ENCODE results near the gene MAP3K1. TPM values are rescaled to one million over a fixed set of nuclear protein-coding genes. Genes with fewer than 3 reads are reported as not detected.

MAP3K1 gene
- 10 to 100 TPM; 20.6 to 30.2 TPM for total RNA-seq
- polyA plus RNA-seq (ENCODE audit: insufficient read length in 6 of 6), result 10 to 100 TPM; 59.6 to 70.8 (median 62.0) TPM
- long read RNA-seq, donor 1, partial matches to known transcripts, result 19 of 20 reads
- long read RNA-seq, donor 1, other reads (novel, unspliced or antisense), result 0 of 20 reads
- long read RNA-seq, donor 2, full-length matches to known transcripts, result 3 of 19 reads
- long read RNA-seq, donor 2, partial matches to known transcripts, result 16 of 19 reads
- long read RNA-seq, donor 2, other reads (novel, unspliced or antisense), result 0 of 19 reads
- long read RNA-seq, donor 3, full-length matches to known transcripts, result 3 of 3 reads
- long read RNA-seq, donor 3, partial matches to known transcripts, result 0 of 3 reads
- long read RNA-seq, donor 3, other reads (novel, unspliced or antisense), result 0 of 3 reads
- long read RNA-seq, donor 4, result 0 reads
- long read RNA-seq, donor 5, partial matches to known transcripts, result 9 of 10 reads
- long read RNA-seq, donor 5, other reads (novel, unspliced or antisense), result 0 of 10 reads
- long read RNA-seq, donor 6, full-length matches to known transcripts, result 3 of 8 reads
- long read RNA-seq, donor 6, partial matches to known transcripts, result 5 of 8 reads
- long read RNA-seq, donor 6, other reads (novel, unspliced or antisense), result 0 of 8 reads
- long read RNA-seq, donor 7, result 0 reads
- long read RNA-seq, donor 8, full-length matches to known transcripts, result 3 of 8 reads
- long read RNA-seq, donor 8, partial matches to known transcripts, result 5 of 8 reads
- long read RNA-seq, donor 8, other reads (novel, unspliced or antisense), result 0 of 8 reads
- long read RNA-seq, donor 9, result 0 reads
- long read RNA-seq, donor 10, result 0 reads
- long read RNA-seq, donor 11, result 0 reads
- long read RNA-seq, donor 12, full-length matches to known transcripts, result 2 of 2 reads
- long read RNA-seq, donor 12, partial matches to known transcripts, result 0 of 2 reads
- long read RNA-seq, donor 12, other reads (novel, unspliced or antisense), result 0 of 2 reads

DNA sequence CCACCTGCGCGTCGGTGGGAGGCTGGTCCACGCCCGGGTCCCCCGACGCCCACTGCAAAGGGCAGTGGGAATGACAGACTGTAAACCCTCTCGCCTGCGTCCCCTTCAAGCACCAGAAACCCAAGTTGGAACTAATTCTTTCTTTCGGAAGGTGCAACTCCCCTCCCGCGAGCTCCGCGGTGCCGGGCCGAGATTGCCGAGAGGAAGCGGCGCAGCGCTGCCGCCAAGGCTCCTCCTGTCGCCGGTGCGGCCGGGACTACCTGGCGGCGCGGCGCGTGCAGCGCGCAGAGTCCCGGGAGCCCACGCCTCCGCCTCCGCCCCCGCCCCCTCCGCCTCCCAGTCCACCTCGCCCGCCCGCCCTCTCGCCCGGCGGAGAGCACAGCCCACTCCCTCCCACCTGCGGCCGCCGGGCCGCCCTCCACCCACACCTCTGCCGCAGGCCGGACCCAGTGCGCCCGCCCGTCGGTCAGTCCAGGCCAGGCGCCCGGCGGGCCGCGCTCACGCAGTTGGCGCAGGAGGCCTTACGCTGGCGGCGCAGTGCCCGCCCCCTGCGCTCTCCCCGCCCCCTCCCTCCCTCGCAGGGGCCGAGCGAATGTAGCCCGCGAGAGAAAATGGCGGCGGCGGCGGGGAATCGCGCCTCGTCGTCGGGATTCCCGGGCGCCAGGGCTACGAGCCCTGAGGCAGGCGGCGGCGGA is at the start of gene MAP3K1:
TSS of gene MAP3K1 (plus strand) at position 587 of the 695 bp plus-strand sequence. CDS start at position 612, 25 bp downstream.
- H3K9me3 ChIP-seq, result no peaks in the 10 kb centered on the region
- H3K4me3 ChIP-seq, result peak within 1 kb of the TSS; percentile 72 to 94
- intact Hi-C loops (cut with DNase I), result no loop called here
- peak; percentile 81 to 97 (median 88) for DNase-seq
- H3K36me3 ChIP-seq, result no peaks in the 10 kb centered on the region
- TF ChIP-seq, protein P1, sequence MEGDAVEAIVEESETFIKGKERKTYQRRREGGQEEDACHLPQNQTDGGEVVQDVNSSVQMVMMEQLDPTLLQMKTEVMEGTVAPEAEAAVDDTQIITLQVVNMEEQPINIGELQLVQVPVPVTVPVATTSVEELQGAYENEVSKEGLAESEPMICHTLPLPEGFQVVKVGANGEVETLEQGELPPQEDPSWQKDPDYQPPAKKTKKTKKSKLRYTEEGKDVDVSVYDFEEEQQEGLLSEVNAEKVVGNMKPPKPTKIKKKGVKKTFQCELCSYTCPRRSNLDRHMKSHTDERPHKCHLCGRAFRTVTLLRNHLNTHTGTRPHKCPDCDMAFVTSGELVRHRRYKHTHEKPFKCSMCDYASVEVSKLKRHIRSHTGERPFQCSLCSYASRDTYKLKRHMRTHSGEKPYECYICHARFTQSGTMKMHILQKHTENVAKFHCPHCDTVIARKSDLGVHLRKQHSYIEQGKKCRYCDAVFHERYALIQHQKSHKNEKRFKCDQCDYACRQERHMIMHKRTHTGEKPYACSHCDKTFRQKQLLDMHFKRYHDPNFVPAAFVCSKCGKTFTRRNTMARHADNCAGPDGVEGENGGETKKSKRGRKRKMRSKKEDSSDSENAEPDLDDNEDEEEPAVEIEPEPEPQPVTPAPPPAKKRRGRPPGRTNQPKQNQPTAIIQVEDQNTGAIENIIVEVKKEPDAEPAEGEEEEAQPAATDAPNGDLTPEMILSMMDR (IDR thresholded peaks at IDR 0.05), result no peak
- H3K27me3 ChIP-seq, result no peaks in the 10 kb centered on the region
- ATAC-seq, result peak; percentile 83
- H3K4me1 ChIP-seq, result peaks cover 12 to 42% of the 10 kb centered on the region in 2 donors
- peak within 1 kb of the TSS; percentile 97 to 98 for H3K27ac ChIP-seq

- Histone ChIP-seq H3K27me3 (no peaks in the 10 kb centered on the region), H3K4me3 (no peak overlapping the region), H3K36me3 (no peaks in the 10 kb centered on the region), H3K27ac (no peak overlapping the region), H3K9me3 (no peaks in the 10 kb centered on the region), H3K4me1 (peaks cover 0 to 13% of the 10 kb centered on the region in 2 donors)
- no peak for ATAC-seq
- intact Hi-C loops (cut with DNase I), result no loop called here
- DNase-seq, result no peak
- TF ChIP-seq, protein P1 (IDR thresholded peaks at IDR 0.05), result no peak
These were observed 48.4 kb upstream of the MAP3K1 start for GRCh38 chr5:56766926-56767325.

GRCh38 chr5:56769875-56770604 is 45.3 kb upstream of the MAP3K1 start:
- Histone ChIP-seq H3K9me3 (no peaks in the 10 kb centered on the region), H3K27ac (no peak overlapping the region), H3K36me3 (no peaks in the 10 kb centered on the region), H3K4me1 (no peaks in the 10 kb centered on the region), H3K27me3 (no peaks in the 10 kb centered on the region), H3K4me3 (no peak overlapping the region)
- ATAC-seq, result no peak
- intact Hi-C loops (cut with DNase I), result no loop called here
- DNase-seq, result no peak
- TF ChIP-seq, protein P1 (IDR thresholded peaks at IDR 0.05), result no peak

DNA sequence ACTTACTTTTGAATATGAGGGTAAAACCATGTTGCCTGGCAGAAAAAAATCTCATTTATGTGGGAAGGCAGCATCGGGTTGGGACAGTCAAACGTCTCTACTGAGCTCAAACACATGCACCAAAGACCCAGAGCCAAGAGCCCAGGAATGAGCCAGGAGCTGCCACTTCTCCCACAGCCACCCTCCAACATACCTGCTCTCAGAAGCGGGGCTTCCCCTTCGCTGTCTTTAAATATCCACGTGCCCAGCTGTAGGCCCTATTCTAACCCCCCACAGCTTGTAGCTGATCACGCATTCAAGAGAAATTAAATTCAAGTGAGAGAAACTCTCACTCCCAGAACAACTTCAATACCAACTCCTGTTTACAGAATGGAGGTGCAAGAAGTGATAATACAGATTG is 42.6 kb upstream of the MAP3K1 start:
- no peaks in the 10 kb centered on the region for H3K36me3 ChIP-seq
- DNase-seq (no peak), ATAC-seq (no peak)
- no peaks in the 10 kb centered on the region for H3K27me3 ChIP-seq
- H3K9me3 ChIP-seq, result no peaks in the 10 kb centered on the region
- no peak overlapping the region for H3K27ac ChIP-seq
- intact Hi-C loops (cut with DNase I), result no loop called here
- H3K4me3 ChIP-seq, result no peak overlapping the region
- TF ChIP-seq, protein P1 (IDR thresholded peaks at IDR 0.05), result no peak
- no peaks in the 10 kb centered on the region for H3K4me1 ChIP-seq
